HepG2 (cell line): ENCODE results near the gene CEP135. TPM values are rescaled to one million over a fixed set of nuclear protein-coding genes. Genes with fewer than 3 reads are reported as not detected.

Experiments
- ATAC-seq: fragments of 200-7000 bp; cut with Tn5 transposase; 3 replicates; pipeline ENCODE4 v1.9.1; 2020; ENCODE audit warnings: mild to moderate bottlenecking, moderate library complexity
- BruUV-seq: library from RNA; stranded (reverse); fragments of 400-500 nt; replicated peaks from 2 replicates; lab custom pipeline; 2021; lab: Mats Ljungman, UMichigan
- CTCF ChIA-PET: fragments of 300-600 bp; formaldehyde crosslinking; extraction: SDS; loops from one replicate; lab custom pipeline; 2021; ENCODE audit warnings: low total read pairs, inconsistent platforms, low intra/inter-chr PET ratio; lab: Yijun Ruan, JAX
- POLR2A ChIA-PET: fragments of 350-600 bp; sonication (Branson Sonifier 250); formaldehyde crosslinking; loops from one replicate; lab custom pipeline; 2020; ENCODE audit warnings: antibody characterized with exemption, inconsistent platforms; lab: Yijun Ruan, JAX
- DNase-seq: peaks from one replicate; pipeline ENCODE4 v3.0.0-alpha.2; 2015; ENCODE audit warnings: low spot score
- FAIRE-seq: peaks from 3 replicates; lab custom pipeline; 2011; peaks lifted over from hg19 to GRCh38; lab: Jason Lieb, UNC
- H2AFZ ChIP-seq: one replicate; pipeline ENCODE4 v1.6.1; 2011; ENCODE audit warnings: low read length, inconsistent platforms
- H3K27ac ChIP-seq: fragments of 300-600 bp; 3 replicates; pipeline ENCODE4 v1.8.0; 2011; ENCODE audit warnings: mixed run types, mild to moderate bottlenecking, mixed read lengths, low read length, inconsistent platforms; ENCODE audit not compliant: insufficient read depth; ENCODE audit errors: extremely low read length
- H3K27me3 ChIP-seq, 2 experiments: fragments of 200-600 bp in 1 of 2; 2 replicates in 1 of 2; 3 replicates in 1 of 2; pipeline versions ENCODE4 v1.6.0 to v1.8.0; 2011; ENCODE audit warnings: low read length in 2 of 2, mild to moderate bottlenecking in 2 of 2, moderate library complexity in 2 of 2, inconsistent platforms in 1 of 2; ENCODE audit not compliant: insufficient read depth in 2 of 2, control insufficient read depth in 1 of 2
- H3K36me3 ChIP-seq, 2 experiments: fragments of 200-600 bp in 1 of 2; replicated peaks in 1 of 2; 2 replicates in 1 of 2; 3 replicates in 1 of 2; pipeline versions ENCODE4 v1.5.1 to v1.8.0; 2011; ENCODE audit warnings: low read length in 2 of 2, inconsistent platforms in 1 of 2; ENCODE audit not compliant: insufficient read depth in 2 of 2, control insufficient read depth in 1 of 2
- H3K4me1 ChIP-seq: 2 replicates; pipeline ENCODE4 v1.5.1; 2012; ENCODE audit warnings: low read length, inconsistent platforms; ENCODE audit not compliant: insufficient read depth
- H3K4me2 ChIP-seq: 2 replicates; pipeline ENCODE4 v1.6.0; 2011; ENCODE audit warnings: low read depth, low read length, inconsistent platforms
- H3K4me3 ChIP-seq, 3 experiments: fragments of 200-600 bp in 1 of 3; sonication (generic), shearing (Covaris generic) in 1 of 3; replicated peaks in 1 of 3; 2 replicates each; pipeline ENCODE4 v1.5.1; 2011 to 2016; ENCODE audit warnings: low read length in 3 of 3, inconsistent platforms in 2 of 3, low read depth in 2 of 3, mild to moderate bottlenecking in 2 of 3, control low read depth in 1 of 3, mixed read lengths in 1 of 3; ENCODE audit not compliant: insufficient read depth in 1 of 3
- H3K79me2 ChIP-seq: one replicate; pipeline ENCODE4 v1.6.1; 2011; ENCODE audit warnings: low read length, inconsistent platforms; ENCODE audit not compliant: insufficient read depth
- H3K9ac ChIP-seq: 2 replicates; pipeline ENCODE4 v1.6.0; 2011; ENCODE audit warnings: mild to moderate bottlenecking, low read depth, low read length, inconsistent platforms; ENCODE audit not compliant: insufficient read depth
- H3K9me3 ChIP-seq: 2 replicates; pipeline ENCODE4 v1.5.1; 2012; ENCODE audit warnings: mild to moderate bottlenecking, low read length
- H4K20me1 ChIP-seq: 2 replicates; pipeline ENCODE4 v1.6.0; 2011; ENCODE audit warnings: inconsistent platforms, mild to moderate bottlenecking, low read length, moderate library complexity; ENCODE audit not compliant: insufficient read depth
- NR1H2 ChIP-seq: sonication (generic); formaldehyde crosslinking; IDR thresholded peaks from 2 replicates; pipeline ENCODE4 v1.8.1; 2022; ENCODE audit warnings: low read depth, missing genetic modification reagents, borderline replicate concordance
- PAWR ChIP-seq: sonication (generic); formaldehyde crosslinking; IDR thresholded peaks from 2 replicates; pipeline ENCODE4 v1.4.0; 2020; ENCODE audit warnings: missing genetic modification reagents, mild to moderate bottlenecking, borderline replicate concordance
- RBAK ChIP-seq: sonication (generic); formaldehyde crosslinking; IDR thresholded peaks from 2 replicates; pipeline ENCODE4 v1.5.1; 2020; ENCODE audit warnings: mild to moderate bottlenecking, missing genetic modification reagents
- SPEN ChIP-seq: sonication (generic); formaldehyde crosslinking; IDR thresholded peaks from 2 replicates; pipeline ENCODE4 v1.5.1; 2020; ENCODE audit warnings: low read depth, mild to moderate bottlenecking, missing genetic modification reagents
- ZBTB20 ChIP-seq: sonication (generic); formaldehyde crosslinking; IDR thresholded peaks from 2 replicates; pipeline ENCODE4 v1.8.1; 2023; ENCODE audit warnings: missing genetic modification reagents, low read depth, mild to moderate bottlenecking, borderline replicate concordance
- ZNF556 ChIP-seq: sonication (generic); formaldehyde crosslinking; IDR thresholded peaks from 2 replicates; pipeline ENCODE4 v1.4.0; 2020; ENCODE audit warnings: mild to moderate bottlenecking, missing genetic modification reagents, borderline replicate concordance
- ZNF687 ChIP-seq: sonication (generic); formaldehyde crosslinking; IDR thresholded peaks from 2 replicates; pipeline ENCODE4 v1.5.1; 2020; ENCODE audit warnings: mild to moderate bottlenecking, missing genetic modification reagents, moderate library complexity
- ZNF7 ChIP-seq: IDR thresholded peaks from 2 replicates; pipeline ENCODE4 v1.6.1; 2016; ENCODE audit warnings: missing biosample characterization, missing genetic modification reagents
- ZNF839 ChIP-seq: sonication (generic); formaldehyde crosslinking; IDR thresholded peaks from 2 replicates; pipeline ENCODE4 v1.4.0; 2020; ENCODE audit warnings: missing genetic modification reagents, mild to moderate bottlenecking, borderline replicate concordance
- WGBS: methylation state at CpG from one replicate; pipeline ENCODE4 v1.1.6; 2017; ENCODE audit warnings: low lambda C conversion rate; 5-methylcytosine and 5-hydroxymethylcytosine counted together
- in situ Hi-C: cut with HindIII; loops from 2 replicates; pipeline ENCODE4 v1.10.0; 2017; ENCODE audit warnings: low pct_unique_long_range_greater_than_20kb; ENCODE audit not compliant: extremely low pct_ligation_motif_present
- intact Hi-C: fragments of 100-400 bp; cut with micrococcal nuclease; formaldehyde crosslinking; loops from one replicate; pipeline ENCODE4 v1.10.0; 2022; ENCODE audit not compliant: unreplicated experiment
- polyA plus RNA-seq, 8 experiments: library from polyadenylated mRNA; depleted of rRNA in 3 of 8; stranded (reverse) in 7 of 8; unstranded in 1 of 8; fragments of >200 nt; fragmentation: Illumina TruSeq in 4 of 8; extraction: Trizol in 4 of 8; gene quantifications; 2 replicates each; pipeline versions ENCODE4 v1.2.1 to v1.2.3, GENCODE V29; 2011 to 2016; ENCODE audit warnings: low read depth in 4 of 8, missing spikeins in 1 of 8, mixed read lengths in 1 of 8; ENCODE audit not compliant: insufficient read depth in 1 of 8
- total RNA-seq, 5 experiments: library from RNA; depleted of rRNA; stranded (reverse); fragments of >200 nt; fragmentation: Illumina TruSeq; extraction: Trizol; gene quantifications; 2 replicates each; pipeline ENCODE4 v1.2.3, GENCODE V29; 2016; ENCODE audit warnings: low read depth in 1 of 5

Gene CEP135
- total and polyA plus RNA-seq, 2 of the 13 experiments (the other 11 are each of a cell fraction or from before 2014, with no cell fraction given): 1.7 to 8.8 TPM

- TF ChIP-seq PAWR: no peak
- no peak for TF ChIP-seq SPEN (CRISPR knock-in tag)
Measured at GRCh38 chr4:55993994-55994663, 45.4 kb downstream of the CEP135 start (continued).

GRCh38 chr4:55996646-55997045 lies 47.9 kb downstream of the CEP135 start:
- ATAC-seq (no peak), FAIRE-seq (no peak), DNase-seq (no peak)
- Histone ChIP-seq H3K4me2 (no peak overlapping the region), H3K4me1 (no peaks in the 10 kb centered on the region), H2AFZ (no peak overlapping the region), H3K79me2 (no peaks in the 10 kb centered on the region), H3K36me3 (peaks cover 0 to 7% of the 10 kb centered on the region in 2 experiments; a peak in 1 of 5 replicates), H3K9me3 (no peaks in the 10 kb centered on the region), H3K4me3 (no peak overlapping the region), H4K20me1 (no peaks in the 10 kb centered on the region), H3K9ac (no peak overlapping the region), H3K27me3 (no peaks in the 10 kb centered on the region), H3K27ac (no peak overlapping the region)
- intact Hi-C loops: no loop called here
- TF ChIP-seq ZNF556 (CRISPR knock-in tag) (no peak), ZNF7 (CRISPR knock-in tag) (no peak), ZBTB20 (CRISPR knock-in tag) (no peak), NR1H2 (CRISPR knock-in tag) (no peak), RBAK (CRISPR knock-in tag) (no peak), ZNF687 (CRISPR knock-in tag) (no peak), ZNF839 (CRISPR knock-in tag) (no peak)
- ChIA-PET CTCF (no interaction called here), POLR2A (no interaction called here)
- in situ Hi-C loops: no loop called here
- WGBS: 92% methylated on average over 2 of the region's 2 CpGs
- no TSS peak for BruUV-seq
